Stimulated activated effector memory CD8-positive, alpha-beta T cell treated with anti-CD3 and anti-CD28 coated beads, Interleukin-12 subunit alpha, Interleukin-12 subunit beta, amount 100 ng/mL, for 72 hours (primary cell): Measurements from ENCODE around the gene PRSS33.

Source experiments
- ATAC-seq: fragments of 150-1000 bp; cut with Tn5 transposase; 2 replicates; pipeline ENCODE4 v1.10.0; 2021
- DNase-seq, 2 donors: peaks; one replicate each; pipeline ENCODE4 v3.0.0; 2021 to 2022; ENCODE audit warnings: low spot score in 2 of 2
- H3K27ac Mint-ChIP-seq: one replicate; pipeline ENCODE4 v1.8.0; 2022; ENCODE audit warnings: mild to moderate bottlenecking, mixed read lengths
- H3K36me3 Mint-ChIP-seq: one replicate; pipeline ENCODE4 v1.8.0; 2022; ENCODE audit warnings: mild to moderate bottlenecking, mixed read lengths
- H3K4me1 Mint-ChIP-seq: one replicate; pipeline ENCODE4 v1.8.0; 2022; ENCODE audit warnings: mixed read lengths
- H3K4me3 Mint-ChIP-seq: one replicate; pipeline ENCODE4 v1.8.0; 2022; ENCODE audit warnings: mild to moderate bottlenecking, mixed read lengths
- H3K9me3 Mint-ChIP-seq: one replicate; pipeline ENCODE4 v1.8.0; 2022; ENCODE audit warnings: mixed read lengths

PRSS33 gene

DNA sequence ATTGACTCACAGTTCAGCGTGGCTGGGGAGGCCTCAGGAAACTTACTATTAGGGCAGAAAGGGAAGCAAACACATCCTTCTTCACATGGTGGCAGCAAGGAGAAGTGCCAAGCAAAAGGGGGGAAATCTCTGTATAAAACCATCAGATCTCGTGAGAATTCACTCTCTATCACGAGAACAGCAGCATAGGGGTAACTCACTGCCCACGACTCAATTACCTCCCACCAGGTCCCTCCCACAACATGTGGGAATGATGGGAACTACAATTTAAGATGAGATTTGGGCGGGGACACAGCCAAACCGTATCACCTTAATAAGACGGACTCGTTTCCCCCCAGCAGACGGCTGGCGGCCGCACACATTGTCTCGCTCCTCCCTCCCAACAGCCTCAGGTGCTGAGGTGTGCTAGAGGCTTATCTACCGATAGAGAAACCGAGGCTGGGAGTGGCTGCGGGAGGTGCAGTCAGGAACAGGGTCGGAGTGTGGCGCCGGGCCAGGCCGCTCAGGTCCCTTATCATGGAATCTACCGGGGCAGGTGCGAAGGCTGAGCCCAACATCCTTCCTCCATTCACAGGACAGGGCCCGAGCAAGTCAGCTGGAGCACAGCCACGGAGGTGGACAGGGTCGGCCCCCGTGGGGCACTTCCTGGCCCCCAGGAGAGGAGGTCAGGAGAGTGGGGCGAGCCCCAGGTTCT, 37.8 kb upstream of the PRSS33 start:
- H3K9me3 Mint-ChIP-seq = no peaks in the 10 kb centered on the region
- no peak for DNase-seq
- no peak overlapping the region for H3K27ac Mint-ChIP-seq
- H3K4me3 Mint-ChIP-seq = no peak overlapping the region
- H3K36me3 Mint-ChIP-seq = no peaks in the 10 kb centered on the region
- no peak for ATAC-seq
- no peaks in the 10 kb centered on the region for H3K4me1 Mint-ChIP-seq

DNA sequence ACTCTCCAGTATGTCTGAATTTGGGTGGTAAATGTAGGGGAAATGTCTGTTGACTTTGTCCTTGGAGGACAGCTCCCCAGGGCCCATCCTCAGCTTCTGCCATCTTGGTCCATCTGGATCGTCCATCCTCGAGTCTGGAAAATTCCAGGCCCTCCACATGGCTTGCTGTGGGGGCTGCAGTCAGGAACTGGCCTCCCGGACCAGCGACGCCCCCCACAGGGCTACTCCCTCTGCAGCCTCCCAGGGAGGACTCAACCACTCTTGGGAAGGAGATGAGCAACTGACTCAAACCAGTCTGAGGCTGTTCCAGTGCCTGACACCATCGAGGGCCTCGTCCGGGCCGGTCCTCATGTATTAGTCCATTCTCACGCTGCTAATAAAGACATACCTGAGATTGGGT, 37.3 kb upstream of the PRSS33 start:
- H3K4me1 Mint-ChIP-seq = no peaks in the 10 kb centered on the region
- no peak overlapping the region for H3K4me3 Mint-ChIP-seq
- no peak for DNase-seq
- no peak overlapping the region for H3K27ac Mint-ChIP-seq
- H3K9me3 Mint-ChIP-seq = no peaks in the 10 kb centered on the region
- H3K36me3 Mint-ChIP-seq = no peaks in the 10 kb centered on the region
- ATAC-seq = no peak

DNA sequence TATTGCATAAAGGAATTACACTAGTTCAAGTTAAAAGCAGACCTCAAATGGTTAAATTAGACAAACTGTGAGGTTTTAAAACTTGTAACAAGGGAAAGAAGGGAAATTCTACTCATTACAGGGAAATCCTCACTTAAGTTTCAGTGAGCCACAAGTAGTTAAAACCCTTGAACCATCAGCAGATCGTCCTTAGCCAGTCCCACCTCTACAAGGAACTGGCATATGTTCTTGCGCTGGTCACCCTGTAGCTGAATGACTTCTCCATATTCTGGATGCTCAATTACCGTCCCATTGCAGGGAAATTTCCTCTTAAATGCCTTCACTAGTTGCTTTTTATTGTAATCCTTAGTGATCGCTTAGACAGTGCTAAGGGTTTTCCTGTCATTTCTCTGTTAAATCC, 35.1 kb upstream of the PRSS33 start:
- ATAC-seq = no peak
- no peak overlapping the region for H3K27ac Mint-ChIP-seq
- H3K36me3 Mint-ChIP-seq = no peaks in the 10 kb centered on the region
- no peaks in the 10 kb centered on the region for H3K4me1 Mint-ChIP-seq
- DNase-seq = no peak
- H3K4me3 Mint-ChIP-seq = no peak overlapping the region
- no peaks in the 10 kb centered on the region for H3K9me3 Mint-ChIP-seq

DNA sequence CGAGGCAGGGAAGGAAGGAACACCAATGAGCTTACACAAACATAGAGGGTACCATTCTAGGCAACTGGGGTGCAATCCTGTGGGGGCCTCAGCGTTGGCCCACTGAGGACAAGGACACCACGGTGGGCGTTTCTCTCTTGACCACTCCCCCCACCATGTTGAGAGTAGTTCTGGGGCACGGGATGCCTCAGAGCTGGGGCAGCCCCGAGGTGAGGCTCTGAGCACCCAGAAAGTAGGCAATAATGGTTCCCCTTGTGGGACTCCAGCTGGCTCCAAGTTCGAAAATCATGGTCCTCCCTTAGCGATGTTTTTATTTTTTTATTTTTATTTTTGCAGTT, 34.8 kb upstream of the PRSS33 start:
- H3K27ac Mint-ChIP-seq = no peak overlapping the region
- no peak for DNase-seq
- ATAC-seq = no peak
- H3K4me3 Mint-ChIP-seq = no peak overlapping the region
- no peaks in the 10 kb centered on the region for H3K36me3 Mint-ChIP-seq
- no peaks in the 10 kb centered on the region for H3K4me1 Mint-ChIP-seq
- no peaks in the 10 kb centered on the region for H3K9me3 Mint-ChIP-seq

DNA sequence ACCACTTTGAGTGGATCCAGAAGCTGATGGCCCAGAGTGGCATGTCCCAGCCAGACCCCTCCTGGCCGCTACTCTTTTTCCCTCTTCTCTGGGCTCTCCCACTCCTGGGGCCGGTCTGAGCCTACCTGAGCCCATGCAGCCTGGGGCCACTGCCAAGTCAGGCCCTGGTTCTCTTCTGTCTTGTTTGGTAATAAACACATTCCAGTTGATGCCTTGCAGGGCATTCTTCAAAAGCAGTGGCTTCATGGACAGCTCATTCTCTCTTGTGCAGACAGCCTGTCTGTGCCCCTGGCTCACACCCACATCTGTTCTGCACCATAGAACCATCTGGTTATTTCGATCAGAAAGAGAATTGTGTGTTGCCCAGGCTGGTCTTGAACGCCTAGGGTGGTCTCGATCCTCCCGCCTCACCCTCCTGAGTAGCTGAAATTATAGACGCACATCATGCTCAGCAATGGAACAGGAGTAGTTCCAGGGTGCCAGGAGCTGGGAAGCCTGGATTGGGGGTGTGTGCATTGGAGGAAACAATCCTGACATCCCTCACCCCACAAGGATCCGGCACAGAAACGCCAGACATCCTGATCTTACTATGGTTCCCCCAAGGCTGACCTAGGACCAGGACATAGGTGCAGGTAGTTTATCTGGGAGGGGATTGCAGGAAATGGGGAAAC, 34.3 kb upstream of the PRSS33 start:
- H3K36me3 Mint-ChIP-seq = no peaks in the 10 kb centered on the region
- no peaks in the 10 kb centered on the region for H3K9me3 Mint-ChIP-seq
- ATAC-seq (no peak), DNase-seq (no peak)
- no peak overlapping the region for H3K4me3 Mint-ChIP-seq
- H3K4me1 Mint-ChIP-seq = no peaks in the 10 kb centered on the region
- H3K27ac Mint-ChIP-seq = no peak overlapping the region

DNA sequence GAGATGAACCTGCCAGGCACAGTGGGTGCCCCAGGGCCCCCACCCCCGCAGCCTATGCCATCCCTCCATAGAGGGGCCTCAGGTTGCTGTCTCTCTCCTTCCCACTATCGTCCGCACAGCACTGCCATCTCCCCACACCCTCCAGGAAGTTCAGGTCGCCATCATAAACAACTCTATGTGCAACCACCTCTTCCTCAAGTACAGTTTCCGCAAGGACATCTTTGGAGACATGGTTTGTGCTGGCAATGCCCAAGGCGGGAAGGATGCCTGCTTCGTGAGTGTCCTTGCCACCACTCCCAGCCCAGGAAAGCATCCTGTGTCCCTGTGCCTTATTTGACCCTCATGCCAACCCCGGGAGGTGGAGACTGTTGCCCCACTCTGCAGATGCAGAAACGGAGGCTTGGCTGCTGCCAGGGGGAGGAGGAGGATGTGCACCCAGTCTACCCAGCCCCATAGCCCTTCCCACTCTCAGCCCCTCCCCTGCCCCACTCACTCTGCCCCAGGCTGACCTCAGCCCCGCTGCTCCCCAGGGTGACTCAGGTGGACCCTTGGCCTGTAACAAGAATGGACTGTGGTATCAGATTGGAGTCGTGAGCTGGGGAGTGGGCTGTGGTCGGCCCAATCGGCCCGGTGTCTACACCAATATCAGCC, 33.6 kb upstream of the PRSS33 start:
- H3K9me3 Mint-ChIP-seq = no peaks in the 10 kb centered on the region
- no peak overlapping the region for H3K4me3 Mint-ChIP-seq
- no peak for ATAC-seq
- no peaks in the 10 kb centered on the region for H3K36me3 Mint-ChIP-seq
- no peaks in the 10 kb centered on the region for H3K4me1 Mint-ChIP-seq
- no peak for DNase-seq
- H3K27ac Mint-ChIP-seq = no peak overlapping the region

DNA sequence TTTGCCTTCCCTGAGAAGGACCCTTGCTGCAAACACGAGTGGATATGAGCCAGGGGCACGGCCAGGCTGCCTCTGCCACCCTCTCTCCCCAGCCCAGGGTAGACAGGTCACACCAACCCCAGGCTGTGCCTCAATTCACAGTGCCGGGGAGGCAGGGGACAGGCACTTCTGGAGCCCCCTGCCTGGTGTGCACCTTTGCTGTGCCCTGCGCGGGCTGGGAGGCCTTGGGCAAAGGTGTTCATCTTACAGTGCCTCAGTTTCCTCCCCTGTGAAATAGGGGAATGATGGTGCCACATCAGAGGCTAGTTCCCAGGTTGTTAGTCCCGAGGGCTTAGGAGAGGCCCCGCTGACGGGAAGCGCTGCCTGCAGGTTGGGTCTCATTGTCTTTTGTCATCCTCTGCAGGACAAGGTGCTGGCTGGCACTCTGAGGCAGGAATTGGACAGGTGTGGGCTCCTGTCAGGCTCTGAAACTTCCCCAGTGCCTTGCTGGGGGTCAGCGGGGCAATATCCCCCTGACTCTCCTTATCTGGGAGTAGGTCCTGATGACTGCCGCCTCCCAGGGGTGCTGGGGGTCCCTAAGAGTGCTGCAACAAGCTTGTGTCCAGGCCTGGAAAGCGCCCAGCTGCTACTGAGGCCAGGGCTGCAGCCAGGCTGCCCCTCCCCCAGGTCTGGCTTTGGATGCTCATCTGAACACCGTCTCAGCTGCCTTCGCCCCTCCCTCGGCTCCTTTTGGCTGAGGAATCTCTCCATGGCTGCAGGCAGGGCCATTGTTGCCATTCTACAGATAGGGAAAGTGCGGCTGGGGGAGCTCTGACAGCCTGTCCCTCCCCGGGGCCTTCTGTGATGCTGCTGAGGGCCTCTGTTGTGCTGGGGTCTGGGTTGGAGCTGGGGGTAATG, 32.8 kb upstream of the PRSS33 start:
- DNase-seq (no peak), ATAC-seq (no peak)
- Mint-ChIP-seq H3K4me3 (no peak overlapping the region), H3K4me1 (no peaks in the 10 kb centered on the region), H3K27ac (no peak overlapping the region), H3K36me3 (no peaks in the 10 kb centered on the region), H3K9me3 (no peaks in the 10 kb centered on the region)

DNA sequence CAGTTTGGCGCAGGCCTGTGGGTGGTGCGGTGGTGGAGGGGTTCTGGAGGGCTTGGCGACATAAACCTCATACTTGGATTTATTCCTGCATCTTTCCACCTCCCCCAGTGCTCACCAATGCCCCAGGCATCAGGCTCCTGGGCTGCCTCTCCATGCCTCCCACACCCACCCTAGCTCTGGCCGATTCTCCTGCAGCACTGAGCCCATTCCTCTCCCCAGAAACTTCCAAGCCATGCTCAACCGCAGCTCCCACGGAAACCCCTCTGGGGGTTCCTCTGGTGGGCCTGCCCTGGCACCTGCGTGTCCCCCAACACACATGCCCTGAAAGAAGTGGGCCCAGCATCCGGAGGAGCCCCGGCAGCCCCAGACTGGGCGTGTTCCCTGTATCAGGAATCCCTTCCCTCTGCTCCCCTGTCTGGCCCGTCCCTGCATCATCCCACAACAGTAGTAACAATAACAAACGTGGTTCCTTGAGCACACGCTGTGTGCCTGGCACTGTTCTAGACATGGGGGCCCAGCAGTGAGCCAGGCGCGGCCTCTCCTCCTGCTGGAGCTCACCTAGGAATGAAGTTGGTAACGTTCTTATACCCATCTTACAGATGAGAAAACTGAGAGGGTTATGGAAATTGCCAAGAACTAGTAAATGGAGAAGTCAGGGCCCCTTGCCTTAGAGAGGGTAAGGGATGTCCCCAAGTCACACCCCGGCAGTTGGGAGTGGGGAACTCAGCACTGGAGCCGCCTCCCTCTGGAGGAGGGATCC, 32.0 kb upstream of the PRSS33 start:
- no peak overlapping the region for H3K4me3 Mint-ChIP-seq
- no peak for DNase-seq
- H3K4me1 Mint-ChIP-seq = no peaks in the 10 kb centered on the region
- no peaks in the 10 kb centered on the region for H3K36me3 Mint-ChIP-seq
- no peak overlapping the region for H3K27ac Mint-ChIP-seq
- ATAC-seq = no peak
- no peaks in the 10 kb centered on the region for H3K9me3 Mint-ChIP-seq

DNA sequence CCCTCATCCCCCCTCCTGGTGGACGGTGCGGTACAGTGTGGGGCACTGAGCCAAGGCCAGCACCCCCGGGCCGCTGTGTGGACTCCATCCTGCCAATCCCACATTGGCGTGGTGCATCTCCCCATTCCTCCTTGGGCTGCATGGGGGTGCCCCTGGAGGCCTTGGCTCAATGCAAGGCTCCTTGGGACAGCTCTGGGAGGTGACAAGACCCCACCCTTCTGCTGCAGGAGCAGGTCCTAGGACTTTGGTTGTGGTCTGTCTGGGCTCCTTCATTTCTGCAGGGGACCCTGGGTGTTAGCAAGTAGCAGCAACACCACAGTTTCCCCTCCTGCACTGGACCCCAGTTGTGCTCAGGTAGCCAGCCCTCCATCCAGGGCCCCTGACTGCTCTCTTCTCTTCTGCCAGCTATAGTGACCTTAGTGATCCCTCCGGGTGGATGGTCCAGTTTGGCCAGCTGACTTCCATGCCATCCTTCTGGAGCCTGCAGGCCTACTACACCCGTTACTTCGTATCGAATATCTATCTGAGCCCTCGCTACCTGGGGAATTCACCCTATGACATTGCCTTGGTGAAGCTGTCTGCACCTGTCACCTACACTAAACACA, 31.0 kb upstream of the PRSS33 start:
- Mint-ChIP-seq H3K36me3 (no peaks in the 10 kb centered on the region), H3K9me3 (no peaks in the 10 kb centered on the region), H3K4me3 (peak overlapping the region; percentile 6), H3K27ac (peak overlapping the region; percentile 40), H3K4me1 (no peaks in the 10 kb centered on the region)
- DNase-seq (no peak), ATAC-seq (no peak)

DNA sequence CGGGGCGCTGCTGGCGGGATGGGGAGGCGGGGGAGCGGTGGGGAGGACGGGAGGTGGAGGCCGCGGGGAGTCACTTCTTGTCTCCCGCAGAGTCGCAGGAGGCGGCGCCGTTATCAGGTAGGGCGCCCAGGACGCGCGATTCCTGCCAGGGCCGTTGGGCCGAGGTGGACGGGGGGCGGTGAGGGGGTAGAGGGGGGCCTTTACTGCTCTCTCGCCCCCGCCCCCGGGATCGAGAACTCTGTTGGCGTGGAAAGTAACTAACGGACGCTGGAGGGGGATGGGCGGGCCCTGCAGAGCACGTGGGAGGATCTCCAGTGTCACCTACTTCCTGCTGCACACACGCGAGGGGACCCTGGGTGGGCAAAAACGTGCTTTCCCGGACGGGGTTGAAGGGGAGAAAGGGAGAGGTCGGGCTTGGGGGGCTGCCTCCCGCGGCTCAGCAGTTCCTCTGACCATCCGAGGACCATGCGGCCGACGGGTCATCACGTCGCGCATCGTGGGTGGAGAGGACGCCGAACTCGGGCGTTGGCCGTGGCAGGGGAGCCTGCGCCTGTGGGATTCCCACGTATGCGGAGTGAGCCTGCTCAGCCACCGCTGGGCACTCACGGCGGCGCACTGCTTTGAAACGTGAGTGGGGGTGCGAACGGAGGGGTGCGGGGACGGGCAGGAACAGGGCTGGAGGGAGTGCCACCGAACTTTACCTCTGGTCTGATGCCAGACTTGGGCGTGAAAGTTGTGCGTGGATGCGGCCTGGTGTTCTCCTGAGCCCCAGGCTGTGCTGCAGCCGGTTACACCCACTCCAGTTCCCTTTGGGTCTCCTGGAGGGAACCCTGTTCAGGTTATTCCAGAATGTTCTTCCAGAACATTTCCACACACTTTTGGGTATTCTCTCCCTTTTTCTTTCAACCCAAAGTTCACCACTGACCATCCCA, 30.2 kb upstream of the PRSS33 start:
- H3K27ac Mint-ChIP-seq = peak overlapping the region; percentile 40

DNA sequence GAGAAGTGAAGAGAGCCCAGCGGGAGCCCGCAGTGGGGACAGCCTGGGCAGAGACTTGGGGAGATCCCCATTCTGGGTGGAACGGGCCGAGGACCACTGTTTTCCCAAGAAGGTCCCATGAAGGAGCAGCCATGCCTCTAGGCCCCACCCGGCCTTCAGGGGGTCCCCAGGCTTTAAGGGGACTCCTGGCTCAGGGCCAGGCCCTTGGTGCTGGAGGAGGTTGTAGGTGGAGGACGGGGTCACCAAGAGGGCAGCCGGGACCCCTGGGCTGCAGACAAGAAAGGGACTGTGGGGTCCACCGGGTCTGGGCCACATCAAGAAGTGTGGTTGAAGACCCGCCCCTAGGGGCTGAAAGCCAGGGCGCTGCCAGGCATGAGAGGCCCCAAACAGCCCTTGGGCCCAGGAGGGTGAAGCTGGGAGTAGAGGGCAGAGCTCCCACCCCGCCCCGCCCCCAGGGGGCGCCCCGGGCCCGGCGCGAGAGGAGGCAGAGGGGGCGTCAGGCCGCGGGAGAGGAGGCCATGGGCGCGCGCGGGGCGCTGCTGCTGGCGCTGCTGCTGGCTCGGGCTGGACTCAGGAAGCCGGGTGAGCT, 29.5 kb upstream of the PRSS33 start, which contains the start of gene PRSS21:
PRSS21 (plus strand) TSS at position 487 of the 589 bp plus-strand sequence; CDS start at position 519, 32 bp downstream.
- Mint-ChIP-seq H3K27ac (peak within 1 kb of the TSS; percentile 26), H3K36me3 (no peaks in the 10 kb centered on the region), H3K4me1 (no peaks in the 10 kb centered on the region), H3K4me3 (peak within 1 kb of the TSS; percentile 40), H3K9me3 (no peaks in the 10 kb centered on the region)
- DNase-seq (peak in 1 of 2 donors; percentile 70), ATAC-seq (peak; percentile 58)

More for the DNA sequence above, 30.2 kb upstream of the PRSS33 start:
- Mint-ChIP-seq H3K4me3 (peak overlapping the region; percentile 40), H3K4me1 (no peaks in the 10 kb centered on the region), H3K36me3 (no peaks in the 10 kb centered on the region), H3K9me3 (no peaks in the 10 kb centered on the region)
- no peak for ATAC-seq
- no peak for DNase-seq

DNA sequence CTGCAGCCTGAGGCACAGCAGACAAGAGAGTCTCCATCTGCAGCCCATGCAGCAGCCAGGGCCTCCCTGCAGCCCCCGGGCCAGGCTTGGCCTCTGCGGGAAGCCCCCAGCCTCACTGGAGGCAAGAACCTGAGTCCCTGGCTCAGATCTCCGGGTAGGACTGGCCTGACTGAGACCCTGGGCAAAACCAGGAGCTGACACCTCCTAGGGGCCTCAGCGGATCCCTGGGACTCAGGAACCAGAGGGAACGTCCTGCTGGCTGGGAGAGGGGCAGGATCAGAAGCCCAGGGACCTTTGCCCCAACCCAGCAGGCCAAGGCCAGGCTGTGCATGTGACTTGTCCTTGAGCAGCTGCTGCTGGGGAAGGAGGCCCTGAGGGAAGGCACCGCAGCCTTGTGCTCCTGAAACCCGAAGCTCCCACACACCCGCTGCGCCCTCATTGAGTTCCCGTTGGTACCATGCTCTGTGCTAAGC, 28.0 kb upstream of the PRSS33 start:
- Mint-ChIP-seq H3K4me1 (no peaks in the 10 kb centered on the region), H3K9me3 (no peaks in the 10 kb centered on the region), H3K36me3 (no peaks in the 10 kb centered on the region), H3K27ac (no peak overlapping the region), H3K4me3 (no peak overlapping the region)
- ATAC-seq (no peak), DNase-seq (no peak)

DNA sequence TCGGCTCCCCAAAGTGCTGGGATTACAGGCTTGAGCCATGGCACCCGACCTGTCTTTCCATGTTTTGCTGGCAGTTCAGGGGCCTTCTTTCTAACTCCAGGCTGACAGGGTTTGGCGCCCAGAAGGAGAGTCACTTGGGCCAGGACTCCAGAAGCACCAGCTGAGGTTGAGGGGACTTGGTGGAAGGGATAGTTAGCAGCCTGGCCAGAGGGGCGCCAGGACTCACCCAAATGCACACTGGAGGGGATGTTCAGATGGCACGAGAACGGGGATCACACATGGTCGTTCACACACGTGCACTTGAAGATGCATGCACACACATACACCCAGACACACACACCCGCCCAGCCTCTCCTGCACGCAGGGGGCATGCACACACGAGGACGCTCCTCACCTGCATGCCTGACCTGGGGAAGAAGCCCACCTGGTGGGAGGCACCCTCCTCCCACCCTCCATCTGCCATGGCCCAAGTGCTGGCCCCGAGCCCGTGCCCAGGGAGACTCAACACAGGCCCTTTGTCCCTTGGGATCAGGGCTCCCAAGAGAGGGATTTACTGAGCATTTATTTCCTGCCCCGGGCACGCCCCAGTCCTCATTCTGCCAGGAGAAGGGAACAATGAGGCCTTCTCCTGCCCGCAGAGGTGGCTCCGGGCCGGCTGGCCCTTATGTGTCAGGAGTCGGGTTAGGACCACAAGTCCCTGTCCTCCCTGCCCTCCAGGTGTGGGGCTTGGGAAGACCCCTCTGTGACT, 27.4 kb upstream of the PRSS33 start:
- Mint-ChIP-seq H3K4me3 (no peak overlapping the region), H3K4me1 (no peaks in the 10 kb centered on the region), H3K9me3 (no peaks in the 10 kb centered on the region), H3K36me3 (no peaks in the 10 kb centered on the region), H3K27ac (no peak overlapping the region)
- no peak for ATAC-seq
- no peak for DNase-seq
